NCI-H187 (cell line): ENCODE results near the gene CETP.
"Not testable (repeated sequence)": the region's sequence is repeated elsewhere in the genome, so short reads cannot be mapped to it uniquely, and the experiment has no call there.

Source experiments
- DNase-seq, 2 experiments: peaks; one replicate each; lab custom pipeline; 2025; lab: John Stamatoyannopoulos, UW

CETP gene

DNA sequence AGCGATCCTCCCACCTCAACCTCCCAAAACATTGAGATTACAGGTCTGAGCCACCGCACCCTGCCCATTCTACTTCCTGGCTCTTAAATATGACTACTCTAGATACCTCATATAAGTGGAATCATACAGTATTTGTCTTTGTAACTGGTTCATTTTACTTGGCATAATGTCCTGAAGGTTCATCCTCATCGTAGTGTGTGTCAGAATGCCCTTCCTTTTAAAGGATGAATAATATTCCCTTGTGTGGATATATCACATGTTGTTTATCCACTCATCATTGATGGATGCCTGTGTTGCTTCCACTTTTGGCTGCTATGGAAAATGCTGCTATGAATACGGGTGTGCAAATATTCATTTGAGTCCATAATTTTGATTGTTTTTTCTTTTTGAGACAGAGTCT is 5.7 kb upstream of the CETP start:
- DNase-seq, result no peak

DNA sequence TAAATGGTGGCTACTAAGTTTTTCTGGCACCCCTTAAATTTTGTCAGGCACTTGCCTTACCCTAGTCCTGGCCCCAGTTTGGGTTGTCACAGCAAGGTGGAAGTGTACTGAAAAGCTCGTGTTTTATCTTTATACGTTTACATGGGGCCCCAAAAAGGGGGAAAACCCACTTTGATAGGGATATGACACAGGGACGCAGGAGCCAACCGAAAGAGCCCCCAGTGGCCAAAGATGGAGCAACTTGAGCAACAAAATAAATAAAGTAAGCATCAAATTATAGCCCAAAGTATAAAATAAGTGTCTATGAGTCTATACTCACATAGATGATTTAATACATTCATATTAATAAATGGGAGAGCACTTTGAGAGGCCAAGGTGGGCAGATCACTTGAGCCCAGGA is 5.0 kb upstream of the CETP start:
- no peak for DNase-seq

DNA sequence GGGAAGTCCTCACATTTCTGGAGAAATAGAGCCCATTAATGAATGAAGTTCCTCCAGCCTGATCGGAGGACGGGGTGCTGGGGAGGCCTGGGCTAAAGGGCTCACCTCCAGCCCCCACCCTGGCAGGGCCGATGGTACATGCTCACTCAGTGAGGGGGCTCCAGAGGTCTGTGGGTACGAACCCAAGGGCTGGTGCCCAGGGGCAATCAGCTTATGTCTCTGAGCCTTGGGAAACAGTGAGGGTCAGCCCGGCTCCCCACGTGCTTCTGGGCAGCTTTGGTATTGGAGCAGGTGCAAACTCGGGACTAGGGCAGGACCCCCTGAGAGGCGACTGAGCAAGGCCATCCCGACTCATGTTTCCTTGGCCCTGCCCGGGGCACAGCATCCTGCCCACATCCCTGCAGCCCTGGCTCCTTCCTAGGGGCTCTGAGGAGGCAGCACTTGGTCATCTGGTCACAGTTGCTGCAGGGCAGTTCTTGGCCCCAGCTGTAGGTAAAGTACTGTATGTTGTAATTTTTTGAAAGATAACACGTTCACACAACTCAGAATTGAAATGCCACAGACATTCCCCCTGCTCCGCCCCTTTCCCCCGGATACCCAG is 969 bp upstream of the CETP start:
- no peak for DNase-seq

DNA sequence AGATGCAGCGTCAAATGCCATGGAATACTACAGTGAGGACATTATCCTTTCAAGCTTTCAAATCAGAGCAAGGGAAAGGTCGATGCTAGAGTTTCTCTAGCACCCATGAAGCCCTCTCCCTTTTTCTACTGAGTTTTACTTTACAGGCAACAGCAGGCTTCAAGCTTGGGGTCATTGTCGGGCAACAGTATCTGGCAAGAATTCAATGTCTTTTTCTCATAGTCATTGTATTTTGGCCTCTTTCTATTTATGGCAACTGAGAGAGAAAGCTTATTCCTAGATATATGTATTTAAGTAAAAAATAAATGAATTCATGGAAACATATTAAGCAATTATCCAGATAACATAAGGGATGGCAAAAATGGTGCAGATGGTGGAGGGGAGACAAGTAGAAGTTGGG is 364 bp upstream of the CETP start:
- DNase-seq, result no peak

DNA sequence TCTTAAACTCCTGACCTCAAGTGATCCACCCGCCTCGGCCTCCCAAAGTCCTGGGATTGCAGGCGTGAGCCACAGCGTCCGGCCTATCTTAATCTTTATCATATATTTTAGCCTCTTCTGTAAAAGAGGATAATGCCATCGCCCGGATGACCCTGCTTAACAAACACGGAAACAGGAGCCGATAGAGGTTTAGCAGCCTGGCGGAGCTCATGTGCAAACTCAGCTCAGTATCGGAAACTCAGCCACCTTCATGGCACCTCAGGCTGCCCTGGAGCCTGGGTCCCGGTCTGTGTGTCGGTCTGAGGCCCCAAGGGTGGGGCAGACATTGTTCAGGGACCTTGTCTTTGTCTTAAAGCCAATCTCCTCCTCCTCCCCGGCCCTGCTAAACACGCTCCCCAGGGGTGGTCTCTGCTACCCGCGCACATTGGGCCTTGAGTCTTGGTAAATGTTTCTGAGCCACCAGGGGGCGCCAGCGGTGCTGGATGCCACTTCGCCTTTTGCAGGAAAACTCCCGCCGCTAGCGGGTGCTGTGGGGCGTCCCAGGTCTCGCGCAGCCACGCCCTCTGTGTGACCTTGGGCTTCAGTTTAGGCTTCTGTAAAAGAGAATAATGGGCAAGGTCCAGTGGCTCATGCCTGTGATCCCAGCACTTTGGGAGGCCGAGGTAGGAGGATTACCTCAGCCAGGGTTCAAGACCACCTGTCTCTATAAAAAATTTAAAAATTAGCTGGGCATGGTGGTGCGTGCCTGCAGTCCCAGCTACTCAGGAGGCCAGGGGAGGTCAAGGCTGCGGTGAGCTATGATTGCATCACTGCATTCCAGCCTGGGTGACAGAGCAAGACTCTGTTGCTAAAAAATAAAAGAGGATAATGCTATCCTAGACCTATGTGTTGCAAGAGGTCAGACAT is 2.7 kb downstream of the CETP start:
- DNase-seq, result peak in 1 of 2 experiments; percentile 9

DNA sequence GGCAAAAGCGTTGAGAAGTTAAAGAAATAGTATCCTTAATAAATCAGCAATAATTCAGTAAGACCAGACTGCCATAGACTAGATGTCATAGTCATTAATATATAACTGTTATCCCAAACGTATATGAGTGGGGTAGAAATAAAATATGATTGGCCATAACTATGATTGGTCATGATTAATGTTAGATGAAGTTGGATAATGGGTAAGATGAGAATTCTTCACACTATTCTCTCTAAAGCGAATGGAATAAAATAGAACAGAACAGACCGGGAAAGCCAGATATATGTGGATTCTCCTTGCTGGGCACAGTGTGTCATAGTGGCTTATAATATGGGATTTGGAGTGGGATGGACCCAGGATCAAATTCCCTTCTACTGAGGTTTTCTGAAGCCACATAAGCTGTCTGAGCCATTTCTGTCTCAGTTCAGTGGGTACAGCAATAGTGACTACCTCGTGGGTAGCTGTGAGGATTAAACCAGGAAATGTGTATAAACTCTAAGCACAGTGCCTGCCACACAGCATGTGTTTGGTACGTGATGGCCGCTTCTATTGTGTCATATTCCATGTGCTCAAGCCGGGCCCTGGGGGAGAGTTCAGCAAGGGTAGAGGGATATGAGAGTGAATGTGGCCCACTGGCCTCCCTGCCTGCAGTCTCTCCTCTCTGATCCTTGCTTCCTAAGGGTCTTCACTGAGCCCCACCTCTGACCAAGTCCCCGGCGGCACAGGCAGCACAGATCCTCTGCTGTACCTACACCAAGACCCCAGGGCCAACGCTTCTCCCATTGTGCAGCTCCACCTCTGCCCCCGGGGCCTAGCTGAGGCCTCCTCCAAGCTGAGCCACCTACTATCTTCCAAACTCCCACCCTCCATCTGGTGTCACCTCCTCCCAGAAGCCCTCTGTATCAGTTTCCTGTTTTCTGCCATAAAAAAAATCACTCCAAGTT is 3.7 kb downstream of the CETP start:
- no peak for DNase-seq

DNA sequence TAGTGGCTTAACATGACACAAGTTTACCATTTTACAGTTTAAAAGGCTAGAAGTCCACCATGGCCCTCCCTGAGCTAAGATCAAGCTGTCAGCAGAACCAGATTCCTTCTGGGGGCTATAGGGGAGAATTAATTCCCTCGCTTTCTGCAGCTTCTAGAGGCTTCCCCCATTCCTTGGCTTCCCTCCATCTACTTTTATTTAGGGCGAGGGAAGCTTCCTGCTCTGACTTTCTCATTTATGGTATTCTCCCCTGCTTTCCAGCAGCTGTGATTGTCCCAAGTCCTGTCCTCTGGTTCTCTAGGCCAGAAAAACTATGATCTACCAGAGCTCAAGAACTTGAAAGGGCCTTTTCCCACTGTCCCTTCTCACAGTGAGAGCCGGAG is 4.3 kb downstream of the CETP start:
- DNase-seq, result no peak

DNA sequence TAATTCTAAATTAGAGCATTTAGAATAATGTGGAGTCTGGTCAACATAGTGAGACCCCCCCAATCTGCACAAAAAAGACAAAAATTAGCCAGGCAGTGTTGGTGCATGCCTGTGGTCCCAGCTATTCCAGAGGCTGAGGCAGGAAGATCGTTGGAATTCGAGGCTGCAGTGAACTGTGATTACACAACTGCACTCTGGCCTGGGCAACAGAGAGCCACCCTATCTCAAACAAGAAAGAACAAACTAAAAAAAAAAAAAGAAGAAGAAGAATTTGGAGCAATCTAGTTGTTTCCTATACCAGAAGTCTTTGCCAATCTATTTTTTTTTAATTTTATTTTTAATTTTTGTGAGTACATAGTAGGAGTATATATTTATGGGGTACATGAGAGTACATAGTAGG is 6.0 kb downstream of the CETP start:
- no peak for DNase-seq

DNA sequence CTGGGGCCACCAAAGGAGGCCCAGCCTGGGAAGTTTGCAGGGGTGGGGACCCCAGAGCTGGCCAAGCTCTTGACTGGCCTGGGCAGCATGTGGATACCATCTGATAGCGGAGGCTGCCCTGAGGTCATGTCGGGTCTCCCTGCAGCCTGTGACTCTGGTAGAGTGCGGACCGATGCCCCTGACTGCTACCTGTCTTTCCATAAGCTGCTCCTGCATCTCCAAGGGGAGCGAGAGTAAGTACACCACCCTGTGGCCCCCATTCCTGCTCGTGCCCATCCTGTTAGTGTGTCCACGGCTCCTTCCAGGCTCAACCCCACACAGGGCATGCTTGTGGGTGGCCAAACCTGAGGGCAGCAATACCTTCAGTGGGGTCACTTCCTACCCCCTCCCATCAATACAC is 8.0 kb downstream of the CETP start:
- no peak for DNase-seq

DNA sequence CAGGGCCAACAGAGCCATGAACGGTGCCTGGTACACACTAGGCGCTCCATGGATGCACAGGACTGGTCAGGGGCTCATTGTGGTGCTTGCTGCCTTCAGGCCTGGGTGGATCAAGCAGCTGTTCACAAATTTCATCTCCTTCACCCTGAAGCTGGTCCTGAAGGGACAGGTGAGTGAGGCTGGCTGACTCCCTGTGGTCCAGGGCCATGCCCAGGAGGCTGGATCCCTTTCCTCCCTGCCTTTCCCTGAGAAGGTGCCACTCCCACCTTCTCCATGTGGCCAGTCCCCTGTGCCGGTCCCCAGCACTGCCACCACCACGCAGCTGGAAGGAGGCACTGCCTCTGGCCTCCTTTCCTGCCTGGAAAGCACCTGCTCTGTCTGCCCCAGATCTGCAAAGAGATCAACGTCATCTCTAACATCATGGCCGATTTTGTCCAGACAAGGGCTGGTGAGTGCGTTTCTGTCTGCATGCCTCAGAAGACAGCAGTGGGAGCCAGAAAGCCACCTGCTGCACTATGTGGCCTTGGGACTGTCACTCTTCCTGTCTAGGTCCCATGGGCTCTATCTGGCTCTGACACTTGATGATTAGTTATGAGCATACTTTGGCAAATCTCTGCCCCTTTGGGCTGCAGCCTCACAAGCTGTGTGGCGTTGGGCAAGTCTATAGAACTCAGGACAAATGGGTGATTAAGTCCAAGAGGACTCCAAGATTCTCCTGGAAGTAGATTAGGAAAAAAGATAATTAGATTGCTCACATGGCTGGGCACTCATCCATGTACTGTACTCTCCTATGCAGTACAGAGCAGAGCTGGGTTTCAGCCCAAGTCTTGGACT is 9.4 kb downstream of the CETP start:
- no peak for DNase-seq

DNA sequence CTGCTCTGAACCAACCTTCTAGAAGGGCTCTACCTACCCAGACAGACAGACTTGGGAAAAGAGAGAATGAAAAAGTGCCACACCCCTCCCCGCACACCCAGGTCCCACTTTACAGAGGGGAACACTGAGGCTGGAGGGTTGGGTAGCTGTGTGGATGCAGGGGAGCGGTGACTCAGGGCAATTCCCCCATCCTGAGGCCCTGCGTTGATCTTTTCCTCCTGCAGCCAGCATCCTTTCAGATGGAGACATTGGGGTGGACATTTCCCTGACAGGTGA is 10.0 kb downstream of the CETP start:
- DNase-seq, result no peak

DNA sequence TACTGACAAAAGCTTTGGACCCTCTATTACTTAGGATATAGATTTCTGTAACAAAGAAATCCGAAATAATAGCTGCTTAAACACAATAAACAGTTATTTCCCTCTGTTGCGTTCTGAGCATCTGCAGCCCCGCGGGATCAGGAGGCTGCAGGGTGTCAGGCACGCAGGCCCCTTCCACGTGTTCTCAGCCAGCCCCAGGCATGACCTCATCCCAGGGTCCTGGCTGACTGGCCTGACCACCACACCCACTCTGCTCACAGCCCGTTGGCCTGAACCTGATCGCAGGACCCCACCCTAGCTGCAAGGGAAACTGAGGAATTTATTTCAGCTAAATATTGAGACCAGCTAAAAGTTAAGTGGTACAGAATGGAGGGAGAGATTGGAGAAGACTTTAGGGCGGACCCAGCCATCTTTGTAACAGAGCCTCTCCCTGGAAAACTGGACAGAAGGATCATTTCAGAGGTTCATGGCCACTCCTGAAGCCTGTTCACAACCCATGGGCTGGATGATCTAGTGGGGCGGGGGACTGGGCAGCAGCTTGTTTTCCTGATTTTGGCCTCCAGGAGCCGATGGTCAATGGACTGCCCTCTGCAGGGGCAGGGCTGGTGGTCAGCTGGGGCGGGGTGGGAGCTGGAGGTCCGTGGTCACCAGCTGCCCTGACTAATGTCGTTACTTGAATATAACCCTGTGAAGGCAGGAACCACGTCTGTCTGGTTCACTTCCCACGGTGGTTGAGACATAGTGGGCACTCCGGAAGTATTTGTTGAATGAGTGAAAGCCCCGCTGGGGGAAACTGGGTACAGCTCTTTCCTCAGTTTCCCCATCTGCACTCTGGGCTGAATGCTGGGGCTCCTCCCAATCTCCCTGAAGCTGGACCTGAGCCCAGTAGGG is 10.9 kb downstream of the CETP start:
- no peak for DNase-seq

DNA sequence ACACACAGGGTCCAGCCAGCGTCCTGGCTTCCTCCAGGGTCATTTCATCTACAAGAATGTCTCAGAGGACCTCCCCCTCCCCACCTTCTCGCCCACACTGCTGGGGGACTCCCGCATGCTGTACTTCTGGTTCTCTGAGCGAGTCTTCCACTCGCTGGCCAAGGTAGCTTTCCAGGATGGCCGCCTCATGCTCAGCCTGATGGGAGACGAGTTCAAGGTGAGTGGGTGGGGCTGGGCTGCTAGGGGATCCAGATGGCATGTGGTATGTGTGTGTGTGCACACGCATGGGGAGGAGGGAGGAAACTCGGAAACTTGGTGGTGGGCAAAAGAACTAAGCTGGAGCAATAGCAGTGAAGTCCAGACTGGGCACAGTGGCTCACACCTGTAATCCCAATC is 11.5 kb downstream of the CETP start:
- no peak for DNase-seq

DNA sequence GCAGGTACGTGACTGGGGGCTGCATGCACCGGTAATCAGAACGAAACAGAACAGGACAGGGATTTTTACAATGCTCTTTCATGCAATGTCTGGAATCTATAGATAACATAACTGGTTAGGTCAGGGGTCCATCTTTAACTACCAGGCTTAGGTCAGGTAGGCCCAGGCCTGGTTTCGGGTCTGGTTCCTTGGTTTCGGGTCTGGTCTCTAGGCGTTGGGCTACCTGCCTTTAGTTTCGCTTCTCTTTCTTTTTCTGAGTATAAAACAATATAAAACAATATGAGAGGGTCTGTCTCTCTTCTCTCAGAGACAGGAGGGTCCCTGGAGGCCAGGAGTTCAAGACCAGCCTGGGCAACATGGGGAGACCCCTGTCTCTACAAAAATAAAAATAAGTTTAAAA is 12.1 kb downstream of the CETP start:
- DNase-seq, result not testable (repeated sequence)

DNA sequence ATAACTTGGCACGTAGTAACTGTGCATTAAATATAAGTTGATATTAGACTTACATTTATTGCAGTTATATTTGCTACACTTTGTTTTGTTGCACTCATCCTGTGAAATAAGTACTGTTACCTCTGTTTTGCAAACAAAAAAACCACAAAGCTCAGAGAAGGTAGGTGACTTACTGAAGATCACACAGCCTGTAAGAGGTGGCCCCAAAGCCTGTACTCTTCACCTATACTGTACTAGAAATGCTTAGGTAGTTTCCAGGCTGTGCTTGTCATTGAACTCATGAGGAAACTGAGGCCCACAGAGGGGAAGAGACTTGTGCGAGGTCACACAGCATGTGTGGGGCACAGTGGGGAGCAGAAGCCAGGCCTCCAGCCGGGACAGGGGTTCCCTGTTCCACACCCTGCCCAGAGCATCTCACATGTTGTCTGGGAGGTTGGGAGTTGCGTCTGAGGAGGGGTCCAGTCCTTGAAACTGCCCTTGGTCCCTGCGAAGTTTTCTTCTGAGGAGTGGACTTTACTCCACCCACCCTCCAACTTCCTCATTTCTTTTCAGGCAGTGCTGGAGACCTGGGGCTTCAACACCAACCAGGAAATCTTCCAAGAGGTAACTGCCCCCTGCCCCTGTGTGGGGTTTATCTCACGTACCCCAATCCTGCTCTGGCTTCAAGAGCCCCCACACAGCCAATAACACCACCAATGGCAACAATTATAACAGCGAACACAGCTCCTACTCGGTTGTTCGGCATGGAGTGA is 13.0 kb downstream of the CETP start:
- DNase-seq, result no peak

DNA sequence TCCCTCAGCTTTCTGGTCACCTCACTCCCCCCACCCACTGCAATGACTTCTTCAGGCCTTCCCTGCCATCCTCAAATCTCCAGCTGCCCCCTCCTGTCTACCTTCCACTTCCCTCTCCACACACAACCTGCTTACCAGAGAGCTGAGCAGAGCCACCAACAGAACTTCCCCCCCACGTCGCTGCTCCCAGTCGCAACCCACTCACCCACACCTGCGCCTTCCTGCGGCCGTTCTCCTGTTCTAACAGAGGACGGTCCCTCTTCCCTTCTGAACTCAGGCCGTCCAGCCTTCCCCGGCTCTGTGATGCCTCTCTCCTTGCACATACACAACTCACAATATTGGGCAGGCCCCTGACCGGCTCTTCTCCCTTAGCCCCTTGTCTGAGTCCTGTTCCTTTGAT is 14.0 kb downstream of the CETP start:
- DNase-seq, result no peak

DNA sequence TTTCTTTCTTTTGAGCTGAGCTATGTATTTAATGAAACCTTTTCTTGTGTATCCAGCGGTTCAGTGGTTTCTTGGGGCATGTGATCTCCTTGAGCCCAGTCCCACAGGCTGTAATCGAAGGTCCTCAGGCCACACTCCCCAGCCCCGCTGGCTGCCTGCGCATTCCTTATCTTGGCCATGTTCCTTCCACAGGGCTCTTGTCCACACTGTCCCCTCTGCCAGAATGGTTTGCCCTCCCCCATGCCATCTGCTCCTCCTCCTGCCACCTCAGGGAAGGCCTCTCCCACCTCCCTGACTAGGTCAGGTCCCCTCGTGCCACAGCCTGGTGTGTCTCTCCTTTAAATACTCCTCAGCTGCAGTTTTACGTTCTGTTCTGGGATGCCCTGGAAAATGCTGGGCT is 15.5 kb downstream of the CETP start:
- DNase-seq, result no peak

DNA sequence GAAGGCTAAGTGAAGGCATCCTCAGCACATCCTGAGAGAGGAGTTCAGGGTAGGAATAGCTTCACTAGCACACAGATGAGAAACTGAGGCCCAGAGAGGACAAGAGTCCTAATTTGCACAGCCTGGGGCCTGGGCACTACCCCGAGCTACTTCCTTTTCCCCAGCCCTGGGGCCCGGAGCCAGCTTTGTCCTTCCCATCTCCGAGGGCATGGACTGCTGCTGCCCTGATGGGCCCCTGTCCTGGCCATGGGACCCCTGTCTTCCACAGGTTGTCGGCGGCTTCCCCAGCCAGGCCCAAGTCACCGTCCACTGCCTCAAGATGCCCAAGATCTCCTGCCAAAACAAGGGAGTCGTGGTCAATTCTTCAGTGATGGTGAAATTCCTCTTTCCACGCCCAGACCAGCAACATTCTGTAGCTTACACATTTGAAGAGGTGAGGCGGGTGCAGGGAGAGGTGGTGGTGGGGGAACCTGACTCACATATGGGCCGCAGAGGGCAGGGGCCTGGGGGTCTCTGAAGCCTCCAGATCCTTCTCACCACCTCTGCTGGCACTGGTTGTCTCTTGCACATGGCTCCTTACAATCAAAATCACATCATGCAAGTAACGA is 16.2 kb downstream of the CETP start:
- DNase-seq, result no peak

DNA sequence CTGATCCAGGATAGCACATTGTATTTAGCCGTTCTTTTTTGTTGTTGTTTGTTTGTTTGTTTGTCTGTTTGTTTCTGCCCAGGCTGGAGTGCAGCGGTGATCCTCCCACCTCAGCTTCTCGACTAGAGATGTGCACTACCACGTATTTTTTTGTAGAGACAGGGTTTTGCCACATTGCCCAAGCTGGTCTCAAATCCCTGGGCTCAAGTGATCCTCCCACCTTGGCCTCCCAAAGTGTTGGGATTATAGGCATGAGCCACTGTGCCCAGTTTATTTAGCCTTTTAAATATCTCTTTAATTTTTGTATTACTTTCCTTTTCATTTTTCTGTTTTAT is 18.4 kb downstream of the CETP start:
- DNase-seq, result no peak
